HL-60/S4 (cell line): ENCODE data around the gene AGER.

Experiments used
- in situ Hi-C: fragments of 300-500 bp; cut with MboI; formaldehyde crosslinking; loops from 2 replicates; pipeline ENCODE4 v1.14.3; 2022; ENCODE audit warnings: low sequenced_read_pairs

The AGER gene

DNA sequence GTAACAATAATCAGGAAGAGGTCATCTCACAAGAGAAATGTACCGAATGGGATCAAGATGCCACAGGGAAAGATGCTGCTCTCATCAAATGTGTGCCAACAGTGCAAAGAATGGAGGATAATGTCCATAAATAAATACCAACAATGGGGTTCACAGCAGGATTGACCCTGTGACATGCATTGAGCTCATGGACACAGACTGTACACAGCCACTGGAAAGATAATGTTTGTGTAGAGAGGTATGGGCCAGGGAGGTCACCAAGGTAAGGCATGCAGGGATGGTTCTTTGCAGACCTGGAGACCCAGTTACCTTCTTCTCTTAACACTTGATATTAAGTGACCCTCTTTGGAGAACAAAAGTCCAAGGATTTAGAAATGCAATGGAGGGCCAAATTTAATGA lies 9.6 kb downstream of the AGER start:
- in situ Hi-C loops, result no loop called here

DNA sequence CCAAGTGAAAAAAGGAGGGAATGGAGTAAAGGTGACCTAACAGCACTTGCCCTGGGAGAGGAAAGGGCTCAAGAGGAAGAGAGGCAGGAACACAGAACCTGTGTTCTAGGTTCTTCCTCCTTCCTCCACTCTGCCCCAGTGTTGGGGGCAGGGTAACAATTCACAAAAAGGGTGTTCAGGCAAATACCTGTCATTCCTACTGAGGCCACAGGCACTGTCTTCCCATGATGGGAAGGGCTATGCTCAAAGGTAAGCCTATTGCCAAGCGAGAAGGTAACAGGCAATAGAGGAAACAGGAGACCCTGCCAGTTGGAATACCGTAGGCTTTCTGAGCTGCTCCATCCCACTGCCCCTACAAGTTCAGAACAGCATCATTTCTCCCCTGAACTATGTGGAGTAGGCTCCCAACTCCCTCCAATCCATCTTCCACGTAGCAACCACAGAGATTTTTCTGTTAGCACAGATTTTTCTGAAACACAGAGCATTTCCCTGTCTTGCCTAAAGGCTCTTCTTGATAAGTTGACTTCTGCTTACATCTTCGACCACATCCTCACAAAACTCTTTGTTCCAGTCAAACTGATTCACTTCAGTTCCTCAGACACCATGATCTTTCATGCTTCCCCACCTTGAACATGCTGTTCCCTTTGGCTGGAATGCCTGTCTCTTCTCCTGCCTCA lies 10.9 kb downstream of the AGER start:
- in situ Hi-C loops, result no loop called here

DNA sequence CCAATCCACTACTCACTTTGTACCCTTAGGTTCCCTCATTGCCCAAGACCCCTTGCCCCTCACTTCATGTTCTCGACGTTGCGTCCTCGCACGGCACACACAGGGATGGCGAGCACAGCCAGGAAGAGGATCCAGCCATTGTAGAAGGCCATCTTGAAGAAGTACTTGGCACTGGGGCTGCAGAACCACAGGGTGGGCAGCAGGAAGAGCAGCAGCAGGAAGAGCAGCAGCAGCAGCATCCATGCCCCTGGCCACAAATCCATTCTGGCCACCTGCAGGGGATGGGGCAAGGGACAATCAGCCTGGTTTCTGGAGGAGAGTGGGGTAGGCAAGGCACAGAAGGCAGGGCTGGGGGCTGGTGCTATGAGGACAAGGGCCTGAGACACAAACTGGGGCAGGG lies 12.8 kb downstream of the AGER start:
- in situ Hi-C loops, result no loop called here

DNA sequence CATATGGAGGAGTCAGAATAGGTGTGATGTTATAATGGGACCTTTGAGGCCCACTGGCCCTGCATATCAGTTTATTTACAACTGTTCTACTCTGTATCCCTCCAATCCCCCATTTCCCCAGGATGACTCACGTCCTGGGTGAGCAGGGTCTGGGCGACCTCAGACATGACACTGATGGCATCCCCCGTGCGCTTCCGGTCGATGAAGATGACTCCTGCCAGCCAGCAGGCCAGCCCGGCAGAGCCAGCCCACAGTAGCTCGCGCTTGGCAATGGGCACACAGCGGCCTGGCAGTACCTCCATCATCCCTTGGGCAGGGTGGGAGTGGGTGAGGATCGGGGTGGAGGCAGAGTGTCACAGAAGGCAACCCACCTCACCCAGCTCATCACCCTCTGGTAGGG lies 13.8 kb downstream of the AGER start:
- in situ Hi-C loops, result no loop called here

DNA sequence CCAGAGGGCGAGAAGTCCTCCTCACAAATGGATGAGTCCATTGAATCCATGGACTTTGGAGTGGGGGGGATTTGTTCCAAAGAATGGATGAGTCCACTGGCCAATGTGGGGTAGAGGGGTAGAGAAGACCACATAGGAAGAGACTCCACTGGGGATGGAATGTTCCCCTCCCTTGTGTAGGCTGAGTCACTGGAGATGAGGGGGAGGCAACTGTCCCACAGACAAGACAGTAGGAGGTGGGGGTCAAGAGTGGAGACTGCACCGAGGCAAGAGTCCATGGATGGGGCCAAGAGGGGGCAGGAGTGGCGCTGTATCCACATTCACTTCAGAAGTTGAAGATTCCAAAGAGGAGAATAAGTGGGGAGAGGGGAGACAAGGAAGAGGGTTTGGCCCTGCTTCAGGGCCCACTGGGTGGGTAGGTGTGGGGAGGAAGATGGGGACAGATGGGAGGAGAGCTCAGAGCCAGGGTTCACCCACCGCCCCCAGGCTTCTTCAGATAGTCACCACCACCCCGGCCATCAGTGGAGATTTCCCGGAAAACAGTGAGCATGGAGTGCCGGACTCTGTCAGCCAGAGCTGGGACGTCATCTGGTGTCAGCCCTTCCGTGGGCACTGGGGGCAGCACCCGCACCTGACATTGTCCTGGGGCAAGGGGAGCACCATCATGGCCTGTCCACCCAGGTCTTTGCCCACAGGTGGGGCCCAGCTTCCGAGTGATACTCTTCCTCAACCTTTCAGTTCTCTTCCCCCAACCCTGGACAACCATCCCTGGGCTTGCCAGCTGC lies 15.1 kb downstream of the AGER start:
- in situ Hi-C loops, result no loop called here

DNA sequence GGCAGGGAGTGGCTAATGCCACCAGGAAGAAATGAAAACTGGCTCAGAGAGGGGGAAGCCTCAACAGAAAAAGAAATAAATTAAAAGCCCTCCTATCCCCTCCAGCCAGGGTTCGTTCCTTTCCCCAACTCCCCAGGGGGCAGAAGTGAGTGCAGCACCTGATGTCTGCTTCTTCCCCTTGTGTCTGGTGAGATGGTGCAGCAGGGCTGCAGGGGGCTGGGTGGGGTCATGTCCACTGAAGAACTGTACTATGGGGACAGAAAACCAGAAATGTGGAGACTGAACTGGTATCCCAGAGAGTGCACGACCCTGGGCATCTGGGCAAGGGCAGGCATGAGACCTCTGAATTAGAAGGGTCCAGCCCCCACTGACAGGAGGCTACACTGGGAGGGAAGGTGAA lies 15.7 kb downstream of the AGER start:
- in situ Hi-C loops, result no loop called here

DNA sequence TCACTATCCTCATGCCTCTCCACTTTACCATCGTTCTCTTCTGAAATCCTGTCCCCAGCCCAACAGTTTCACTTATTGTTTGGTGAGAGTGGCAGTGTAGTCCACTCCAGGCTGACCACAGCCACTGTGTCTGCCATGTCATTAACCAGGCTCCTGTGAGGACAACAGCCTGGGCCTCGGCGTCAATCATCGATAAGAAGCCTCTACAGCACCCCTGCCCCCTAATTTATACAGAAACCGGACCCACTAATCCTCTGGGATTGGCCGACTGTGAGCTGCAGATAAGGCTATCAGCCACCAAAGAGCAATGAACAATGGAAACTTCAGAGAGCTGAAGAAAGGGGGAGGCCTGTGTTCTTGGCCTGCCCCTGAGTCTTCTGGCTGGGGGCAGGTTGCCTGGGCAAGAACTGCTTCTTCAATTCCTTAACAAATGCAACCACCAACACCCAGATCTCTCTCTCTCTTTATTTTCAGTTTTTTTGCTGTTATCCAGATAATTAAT lies 16.2 kb downstream of the AGER start:
- in situ Hi-C loops, result no loop called here

DNA sequence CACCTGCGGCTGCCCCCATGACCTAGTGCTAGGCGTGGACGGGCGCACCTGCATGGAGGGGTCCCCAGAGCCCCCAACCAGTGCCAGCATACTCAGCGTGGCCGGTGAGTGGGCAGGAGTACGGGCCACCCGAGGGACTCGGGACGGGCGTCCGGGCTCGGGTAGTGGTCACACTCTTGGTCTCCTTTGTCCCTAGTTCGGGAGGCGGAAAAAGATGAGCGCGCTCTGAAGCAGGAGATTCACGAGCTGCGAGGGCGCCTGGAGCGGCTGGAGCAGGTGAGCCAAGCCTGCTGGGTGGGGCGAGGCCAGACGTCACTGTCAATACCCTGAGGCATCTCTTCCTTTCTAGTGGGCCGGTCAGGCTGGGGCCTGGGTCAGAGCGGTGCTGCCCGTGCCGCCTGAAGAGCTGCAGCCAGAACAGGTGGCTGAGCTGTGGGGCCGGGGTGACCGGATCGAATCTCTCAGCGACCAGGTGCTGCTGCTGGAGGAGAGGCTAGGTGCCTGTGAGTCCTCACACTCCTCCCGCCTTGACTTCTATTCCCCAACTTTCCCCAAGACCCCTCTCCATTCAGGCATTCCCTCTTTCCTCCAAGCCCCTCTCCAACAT lies 16.8 kb downstream of the AGER start:
- in situ Hi-C loops, result no loop called here

DNA sequence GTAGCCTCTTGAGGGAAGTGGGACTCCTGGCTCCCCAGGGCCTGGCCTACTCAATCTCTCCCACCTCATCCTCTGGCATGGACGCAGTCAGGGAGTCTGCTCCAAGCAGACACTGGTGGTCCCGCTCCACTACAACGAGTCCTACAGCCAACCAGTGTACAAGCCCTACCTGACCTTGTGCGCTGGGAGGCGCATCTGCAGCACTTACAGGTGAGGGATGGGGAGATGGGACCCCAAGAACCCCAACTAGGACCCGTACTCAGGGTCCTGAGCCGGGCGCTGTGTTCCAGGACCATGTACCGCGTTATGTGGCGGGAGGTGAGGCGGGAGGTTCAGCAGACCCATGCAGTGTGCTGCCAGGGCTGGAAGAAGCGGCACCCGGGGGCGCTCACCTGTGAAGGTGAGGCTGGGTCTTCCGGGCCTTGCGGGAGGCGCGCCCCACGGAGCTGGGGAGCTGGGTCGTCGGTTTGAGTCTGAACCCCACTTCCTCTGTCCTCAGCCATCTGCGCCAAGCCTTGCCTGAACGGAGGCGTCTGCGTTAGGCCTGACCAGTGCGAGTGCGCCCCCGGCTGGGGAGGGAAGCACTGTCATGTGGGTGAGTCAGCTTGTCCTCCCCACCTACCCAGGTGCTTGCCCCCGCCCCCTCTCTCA lies 17.5 kb downstream of the AGER start:
- in situ Hi-C loops, result no loop called here

DNA sequence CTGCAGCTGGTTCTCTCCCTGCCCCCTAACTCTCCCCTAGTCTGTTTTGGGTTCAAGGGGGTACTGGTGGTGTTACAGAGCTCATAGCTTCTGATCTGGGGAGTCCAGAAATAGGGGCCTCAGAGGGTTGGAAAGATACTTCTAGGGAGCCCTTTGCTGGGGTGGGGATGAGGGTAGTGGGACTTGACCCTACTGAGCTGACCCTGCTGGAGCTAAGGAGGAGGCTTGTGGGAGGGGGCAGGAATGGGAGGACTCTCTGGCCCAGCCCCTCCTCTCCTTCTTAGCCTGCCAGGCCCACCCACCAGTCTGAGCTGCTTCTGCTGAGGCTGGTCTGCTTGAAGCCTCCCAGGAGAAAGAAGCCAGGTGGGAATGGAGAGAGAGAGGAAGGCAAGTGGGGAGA lies 19.8 kb downstream of the AGER start, which contains the start of gene EGFL8:
EGFL8 (plus strand) TSS at position 301 of the 400 bp plus-strand sequence. CDS start 1,571 bp downstream, outside the sequence.
- in situ Hi-C loops, result no loop called here

DNA sequence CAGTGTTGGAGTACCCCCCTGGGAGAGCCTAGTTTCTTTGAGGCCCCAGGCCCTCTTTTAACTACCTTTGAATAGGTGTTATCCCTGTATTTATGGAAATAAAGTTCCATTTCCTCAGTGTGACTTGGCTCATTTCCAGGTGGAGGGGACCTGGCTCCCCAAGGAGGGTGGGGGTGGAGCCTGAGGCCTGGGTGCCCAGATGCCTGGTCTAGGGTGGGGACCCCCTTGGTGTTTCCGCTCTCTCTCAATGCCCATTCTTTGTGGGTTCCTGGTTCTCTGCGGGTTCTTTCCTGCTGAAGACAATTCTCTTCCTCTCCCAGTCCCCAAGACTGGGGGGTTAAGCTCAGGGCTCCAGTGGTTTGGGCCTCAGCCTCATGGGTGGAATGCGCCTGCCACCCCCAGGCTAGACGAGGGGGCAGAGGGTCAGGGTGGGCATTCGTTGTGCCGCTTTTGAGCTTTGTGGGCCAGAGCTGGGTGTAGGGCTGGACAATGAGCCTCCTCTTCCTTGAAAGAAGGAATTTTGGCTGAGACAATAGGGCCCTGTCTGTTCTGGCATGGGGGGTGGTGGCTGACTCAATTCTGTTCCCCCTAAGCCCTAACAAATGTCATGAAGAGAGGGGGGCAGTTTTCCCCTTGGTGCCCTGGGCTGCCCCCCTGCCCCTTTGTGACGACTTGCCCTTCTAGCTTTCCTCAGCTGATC lies 20.3 kb downstream of the AGER start:
- in situ Hi-C loops, result no loop called here

DNA sequence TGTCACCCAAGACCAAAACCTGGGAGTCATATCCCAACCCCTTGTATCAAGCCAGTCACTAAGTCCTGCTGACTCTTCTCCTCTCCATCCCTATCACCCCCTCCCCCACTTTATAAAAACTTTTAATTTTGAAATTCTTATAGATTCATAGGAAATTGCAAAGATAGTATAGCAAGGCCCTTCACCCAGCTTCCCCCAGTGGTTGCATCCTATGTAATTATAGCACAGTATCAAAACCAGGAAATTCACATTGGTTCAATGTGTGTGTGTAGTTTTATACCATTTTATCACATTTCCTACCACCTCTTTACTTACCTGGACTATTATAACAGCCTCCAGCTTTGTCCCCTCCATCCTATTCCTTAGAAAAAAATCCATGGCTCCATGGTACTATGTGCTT lies 26.0 kb downstream of the AGER start:
- in situ Hi-C loops, result no loop called here

DNA sequence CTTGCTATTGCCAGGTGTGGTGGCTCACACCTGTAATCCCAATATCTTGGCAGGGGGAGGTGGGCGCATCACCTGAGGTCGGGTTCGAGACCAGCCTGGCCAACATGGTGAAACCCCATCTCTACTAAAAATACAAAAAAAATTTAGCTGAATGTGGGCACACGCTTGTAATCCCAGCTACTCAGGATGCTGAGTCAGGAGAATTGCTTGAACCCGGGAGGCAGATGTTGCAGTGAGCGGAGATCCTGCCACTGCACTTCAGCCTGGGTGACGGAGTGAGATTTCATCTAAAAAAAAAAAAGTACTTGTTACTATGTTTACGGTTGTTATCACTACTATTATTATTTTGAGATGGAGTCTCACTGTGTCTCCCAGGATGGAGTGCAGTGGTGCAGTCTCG lies 27.2 kb downstream of the AGER start:
- in situ Hi-C loops, result no loop called here

DNA sequence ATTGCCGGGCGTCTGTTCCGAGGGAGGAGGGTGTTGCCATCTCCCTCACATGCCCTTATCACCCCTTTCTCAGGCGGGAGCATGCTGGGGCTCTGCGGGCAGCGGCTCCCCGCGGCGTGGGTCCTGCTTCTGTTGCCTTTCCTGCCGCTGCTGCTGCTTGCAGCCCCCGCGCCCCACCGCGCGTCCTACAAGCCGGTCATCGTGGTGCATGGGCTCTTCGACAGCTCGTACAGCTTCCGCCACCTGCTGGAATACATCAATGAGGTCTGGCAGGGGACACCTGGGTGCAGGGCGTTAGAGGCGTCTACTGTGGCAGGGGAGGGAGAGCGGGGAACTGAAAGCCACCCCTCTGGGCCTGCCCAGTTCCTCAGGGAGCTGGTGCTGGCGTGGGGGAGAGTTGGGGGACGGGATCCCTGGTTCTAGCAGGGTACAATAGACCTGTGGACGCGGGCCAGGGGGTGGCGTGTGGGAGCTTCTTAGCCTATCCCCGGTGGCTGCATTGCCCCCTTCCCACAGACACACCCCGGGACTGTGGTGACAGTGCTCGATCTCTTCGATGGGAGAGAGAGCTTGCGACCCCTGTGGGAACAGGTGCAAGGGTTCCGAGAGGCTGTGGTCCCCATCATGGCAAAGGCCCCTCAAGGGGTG lies 29.4 kb downstream of the AGER start:
- in situ Hi-C loops, result no loop called here

DNA sequence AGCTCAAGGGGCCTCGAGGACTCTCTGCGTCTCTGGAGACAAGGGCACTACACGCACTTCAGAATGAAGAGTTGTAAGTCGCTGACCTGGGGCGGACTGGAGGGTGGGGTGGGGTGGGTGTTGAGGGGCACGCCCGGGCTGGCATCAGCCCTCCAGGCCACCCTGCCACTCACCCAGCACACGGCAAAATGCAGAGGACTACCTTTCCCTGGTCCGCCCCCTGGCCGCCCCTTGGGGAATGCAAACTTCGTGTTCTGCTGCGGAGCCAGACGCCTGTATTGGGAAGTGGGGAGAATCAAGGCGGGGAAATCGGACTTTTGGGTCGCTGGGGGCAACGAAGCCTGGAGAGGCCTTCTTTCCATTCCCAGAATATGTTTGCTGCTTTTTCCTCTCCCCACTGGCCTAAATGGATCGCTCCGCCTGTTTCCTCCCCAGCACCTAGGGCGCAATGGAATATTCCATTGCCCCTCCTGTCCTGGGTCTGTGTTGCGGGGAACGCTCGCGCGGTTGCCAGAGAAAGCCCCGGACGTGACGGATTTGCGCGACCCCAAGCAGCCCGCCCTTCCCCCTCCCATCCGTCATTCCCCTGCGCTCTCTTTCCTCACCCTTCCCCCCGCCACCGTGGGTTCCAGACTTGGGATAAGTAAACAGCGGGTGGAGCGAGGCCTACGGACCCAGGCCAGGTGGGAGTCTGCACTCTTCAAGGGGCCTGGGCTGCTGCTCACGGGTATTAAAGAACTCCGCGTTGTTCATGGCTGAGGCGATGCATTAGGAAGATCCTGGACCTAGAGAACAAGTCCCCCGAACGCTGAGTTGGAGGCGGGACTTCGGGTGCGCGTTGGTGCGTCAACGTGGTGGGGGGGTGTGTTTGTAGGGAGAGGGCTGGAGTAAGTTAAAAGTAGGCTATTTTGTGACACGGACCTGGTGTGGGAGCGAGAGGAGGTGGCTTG lies 30.2 kb downstream of the AGER start, which contains the start of gene PPT2:
PPT2 (plus strand) TSS at position 578 of the 950 bp plus-strand sequence. CDS start 454 bp downstream, outside the sequence.
- in situ Hi-C loops, result no loop called here

DNA sequence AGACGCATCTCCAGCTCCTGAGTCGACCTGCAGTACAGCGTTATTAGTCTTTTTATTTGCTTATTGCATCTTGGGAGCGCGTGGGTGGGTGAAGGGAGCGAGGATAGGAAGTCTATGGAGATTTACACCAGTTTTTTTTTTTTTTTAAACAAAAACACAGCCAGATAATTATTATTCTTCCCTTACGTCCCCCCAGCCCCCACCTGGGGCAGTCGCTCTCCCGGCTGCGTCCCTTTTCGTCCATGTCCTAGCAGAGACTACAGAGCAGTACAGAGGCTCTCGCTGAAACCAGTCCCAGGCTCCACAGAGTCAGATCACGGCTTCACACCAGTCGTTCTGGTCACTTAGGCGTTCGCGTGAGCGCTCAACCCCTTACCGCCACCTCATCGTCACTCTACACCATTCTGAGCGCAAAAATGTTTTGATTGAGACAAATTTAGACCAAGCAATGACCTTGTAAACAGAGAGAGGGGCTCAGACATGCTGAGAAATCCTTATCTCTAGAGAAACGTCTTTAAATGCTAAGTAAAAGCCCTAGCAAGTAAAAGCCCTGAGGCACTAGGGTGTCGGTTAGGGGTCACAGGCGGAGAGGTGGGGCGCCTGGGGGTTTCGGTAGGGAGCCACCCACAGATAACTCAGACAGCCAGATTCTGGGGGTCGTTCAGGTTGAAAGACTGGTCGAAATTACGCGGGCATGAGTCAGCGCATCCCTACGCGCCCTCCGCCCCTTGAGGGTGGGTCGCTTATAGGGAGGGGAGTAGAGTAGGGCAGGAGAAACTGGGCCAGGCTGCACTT lies 31.1 kb downstream of the AGER start:
- in situ Hi-C loops, result no loop called here

DNA sequence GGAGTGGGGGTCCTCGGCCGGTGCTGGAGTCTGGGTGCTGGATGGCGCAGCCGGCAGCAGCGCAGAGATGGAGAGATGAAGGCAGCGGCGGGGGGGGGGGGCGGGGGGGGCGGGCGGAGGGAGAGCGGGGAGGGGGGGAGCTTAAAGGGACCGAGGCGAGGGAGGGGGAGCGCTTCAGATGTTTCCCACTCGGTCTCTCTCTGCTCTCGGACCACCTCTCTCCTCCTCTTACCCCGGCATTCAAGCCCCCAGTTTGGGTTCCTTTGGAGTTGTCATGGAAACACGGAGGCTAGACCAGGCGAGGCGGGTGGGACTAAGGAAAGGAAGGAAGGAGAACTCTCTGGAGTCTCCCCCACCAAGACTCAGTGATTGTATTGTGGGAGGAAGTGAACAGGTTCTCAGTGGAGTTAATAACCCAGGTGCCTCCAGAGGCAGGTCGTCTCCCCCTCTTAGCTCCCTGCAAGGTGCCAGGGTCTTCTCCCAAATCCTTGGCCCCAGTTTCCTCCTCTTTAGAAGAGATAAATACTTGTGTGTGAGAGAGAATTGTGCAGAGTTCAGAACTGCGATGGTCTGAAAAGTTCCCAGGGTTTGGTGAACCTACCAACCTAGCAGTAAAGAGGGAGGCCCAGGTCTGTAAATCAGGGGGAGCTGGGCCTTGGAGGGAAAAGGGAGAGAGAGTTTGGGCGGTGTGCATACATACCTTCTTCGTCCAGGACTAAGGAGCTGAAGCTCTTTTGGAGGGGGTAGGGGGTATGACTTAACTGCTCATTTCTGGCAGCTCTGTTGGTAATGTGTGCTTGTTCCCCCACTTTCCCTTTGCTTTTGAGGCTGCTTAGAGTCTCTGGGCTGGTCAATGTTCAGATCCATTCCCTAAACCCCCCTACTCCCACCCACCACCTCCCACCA lies 31.9 kb downstream of the AGER start, which contains the start of gene PRRT1:
PRRT1 (minus strand) TSS at position 77 of the 906 bp plus-strand sequence. CDS start 112 bp downstream, outside the sequence.
- in situ Hi-C loops, result no loop called here
